ENCODE measurements around the gene TSPAN18. TPM values are rescaled to one million over a fixed set of nuclear protein-coding genes. Genes with fewer than 3 reads are reported as not detected.

TSPAN18 gene
- total RNA-seq = 10 to 100 TPM in 4 of 6 donors, 1 to 10 TPM in 2; 8.2 to 48.6 (median 17.5) TPM

- peak in 1 of 2 donors; percentile 37 for ATAC-seq (ENCODE audit: low FRiP score in 2 of 2)
- Histone ChIP-seq H3K27ac (peak within 1 kb of the TSS; percentile 52 to 84 (median 80)), H3K27me3 (peaks cover 0 to 27% (median 6%) of the 10 kb centered on the region in 4 donors), H3K36me3 (no peaks in the 10 kb centered on the region), H3K9me3 (no peaks in the 10 kb centered on the region), H3K4me3 (peak within 1 kb of the TSS; percentile 44 to 82 (median 58)), H3K4me1 (peaks cover 22 to 38% (median 32%) of the 10 kb centered on the region in 4 donors)
- TF ChIP-seq EP300 (IDR thresholded peaks at IDR 0.05) = no peak
- TF ChIP-seq POLR2AphosphoS5 (IDR thresholded peaks at IDR 0.05) = no peak
- no peak for TF ChIP-seq POLR2A (IDR thresholded peaks at IDR 0.05)
- TF ChIP-seq CTCF (IDR thresholded peaks at IDR 0.05) = no peak
- DNase-seq = peak in 1 of 2 donors; percentile 85
- 7 to 8% methylated on average over 2 to 23 of the region's 67 CpGs for WGBS, 2 donors
Observed at GRCh38 chr11:44726283-44727113, at the start of gene TSPAN18. Gene TSPAN18, plus strand, starts transcription at chr11:44726962. Its CDS starts 179,455 bp downstream, at chr11:44906417.

GRCh38 chr11:44680982-44681597 is 45.7 kb upstream of the TSPAN18 start:
- H3K9me3 ChIP-seq = no peaks in the 10 kb centered on the region
- 78 to 83% methylated on average over 6 of the region's 9 CpGs for WGBS, 2 donors
- H3K4me3 ChIP-seq = peak overlapping the region in 1 of 4 donors; percentile 18
- H3K27me3 ChIP-seq = no peaks in the 10 kb centered on the region
- ATAC-seq (ENCODE audit: low FRiP score in 2 of 2) = no peak
- DNase-seq = no peak
- H3K27ac ChIP-seq = no peak overlapping the region
- TF ChIP-seq EP300 (IDR thresholded peaks at IDR 0.05) = no peak
- no peak for TF ChIP-seq CTCF (IDR thresholded peaks at IDR 0.05)
- TF ChIP-seq POLR2A (IDR thresholded peaks at IDR 0.05) = no peak
- no peak for TF ChIP-seq POLR2AphosphoS5 (IDR thresholded peaks at IDR 0.05)
- no peaks in the 10 kb centered on the region for H3K36me3 ChIP-seq
- H3K4me1 ChIP-seq = no peaks in the 10 kb centered on the region

- WGBS, 2 donors = 84 to 90% methylated on average over 2 of the region's 2 CpGs
- no peak overlapping the region for H3K4me3 ChIP-seq
- DNase-seq (no peak), ATAC-seq (ENCODE audit: low FRiP score in 2 of 2) (no peak)
- H3K27me3 ChIP-seq = no peaks in the 10 kb centered on the region
- H3K4me1 ChIP-seq = no peaks in the 10 kb centered on the region
- no peaks in the 10 kb centered on the region for H3K9me3 ChIP-seq
- H3K27ac ChIP-seq = no peak overlapping the region
- TF ChIP-seq POLR2AphosphoS5 (IDR thresholded peaks at IDR 0.05) (no peak), POLR2A (IDR thresholded peaks at IDR 0.05) (no peak), CTCF (IDR thresholded peaks at IDR 0.05) (no peak), EP300 (IDR thresholded peaks at IDR 0.05) (no peak)
- no peaks in the 10 kb centered on the region for H3K36me3 ChIP-seq
Observed at GRCh38 chr11:44681698-44682097, 45.1 kb upstream of the TSPAN18 start.

GRCh38 chr11:44684859-44685281 is 41.9 kb upstream of the TSPAN18 start:
- no peak for ATAC-seq (ENCODE audit: low FRiP score in 2 of 2)
- no peak for DNase-seq
- TF ChIP-seq CTCF (IDR thresholded peaks at IDR 0.05) = no peak
- TF ChIP-seq POLR2AphosphoS5 (IDR thresholded peaks at IDR 0.05) = no peak
- TF ChIP-seq POLR2A (IDR thresholded peaks at IDR 0.05) = no peak
- TF ChIP-seq EP300 (IDR thresholded peaks at IDR 0.05) = no peak
- Histone ChIP-seq H3K36me3 (no peaks in the 10 kb centered on the region), H3K4me3 (no peak overlapping the region), H3K4me1 (no peaks in the 10 kb centered on the region), H3K27ac (no peak overlapping the region), H3K9me3 (no peaks in the 10 kb centered on the region), H3K27me3 (no peaks in the 10 kb centered on the region)
- 88 to 90% methylated on average over 10 of the region's 10 CpGs for WGBS, 2 donors
